Loucy (cell line): Measurements from ENCODE around the gene PKP4.
"Not testable (repeated sequence)": the region's sequence is repeated elsewhere in the genome, so short reads cannot be mapped to it uniquely, and the experiment has no call there.

Experiments
- H2AFZ ChIP-seq: fragments of 200-600 bp; sonication (generic); 2 replicates; pipeline ENCODE4 v1.6.0; 2016; ENCODE audit warnings: antibody characterized with exemption, mild to moderate bottlenecking, low read length, moderate library complexity
- H3F3A ChIP-seq: fragments of 200-600 bp; 2 replicates; pipeline ENCODE4 v1.6.0; 2016; ENCODE audit warnings: antibody characterized with exemption, low read depth, mild to moderate bottlenecking
- H3K27me3 ChIP-seq: fragments of 200-600 bp; sonication (generic); 2 replicates; pipeline ENCODE4 v1.6.1; 2014; ENCODE audit warnings: low read length, mild to moderate bottlenecking; ENCODE audit not compliant: insufficient read depth, poor library complexity, severe bottlenecking
- H3K36me3 ChIP-seq: fragments of 200-600 bp; sonication (generic); 2 replicates; pipeline ENCODE4 v1.6.1; 2016; ENCODE audit warnings: low read length; ENCODE audit not compliant: insufficient read depth
- H3K4me1 ChIP-seq: fragments of 200-600 bp; sonication (generic); 2 replicates; pipeline ENCODE4 v1.5.1; 2014; ENCODE audit warnings: low read length, mild to moderate bottlenecking; ENCODE audit not compliant: insufficient read depth, poor library complexity, severe bottlenecking
- H3K4me2 ChIP-seq: fragments of 200-600 bp; sonication (generic); 2 replicates; pipeline ENCODE4 v1.6.0; 2014; ENCODE audit warnings: antibody characterized with exemption, low read length, low read depth, mild to moderate bottlenecking; ENCODE audit not compliant: poor library complexity, severe bottlenecking
- H3K4me3 ChIP-seq: fragments of 200-600 bp; sonication (generic); 2 replicates; pipeline ENCODE4 v1.5.1; 2014; ENCODE audit warnings: low read length, mild to moderate bottlenecking, mixed read lengths; ENCODE audit not compliant: poor library complexity, severe bottlenecking
- H3K79me2 ChIP-seq: fragments of 200-600 bp; sonication (generic); 2 replicates; pipeline ENCODE4 v1.6.1; 2014; ENCODE audit warnings: low read length; ENCODE audit not compliant: insufficient read depth
- H3K9ac ChIP-seq: fragments of 200-600 bp; sonication (generic); 2 replicates; pipeline ENCODE4 v1.6.0; 2014; ENCODE audit warnings: mild to moderate bottlenecking, low read depth, low read length, moderate library complexity; ENCODE audit not compliant: poor library complexity, severe bottlenecking
- H3K9me2 ChIP-seq: fragments of 200-600 bp; sonication (generic); replicated peaks from 2 replicates; pipeline ENCODE4 v1.6.1; 2016; ENCODE audit warnings: low read depth, low read length, mixed read lengths
- H3K9me3 ChIP-seq: fragments of 200-600 bp; sonication (generic); 2 replicates; pipeline ENCODE4 v1.6.1; 2014; ENCODE audit warnings: mild to moderate bottlenecking, antibody characterized with exemption, low read length, low read depth; ENCODE audit not compliant: insufficient read depth
- H4K20me1 ChIP-seq: fragments of 200-600 bp; sonication (generic); 2 replicates; pipeline ENCODE4 v1.6.0; 2014; ENCODE audit warnings: antibody characterized with exemption, low read length, mild to moderate bottlenecking; ENCODE audit not compliant: insufficient read depth, poor library complexity, severe bottlenecking
- CTCF ChIP-seq: fragments of 200-600 bp; sonication (generic); conservative IDR thresholded peaks from 2 replicates; pipeline ENCODE4 v1.5.1; 2014; ENCODE audit warnings: mild to moderate bottlenecking, antibody characterized with exemption, low read length
- EZH2phosphoT487 ChIP-seq: fragments of 200-600 bp; IDR thresholded peaks from 2 replicates; pipeline ENCODE4 v1.6.1; 2018; ENCODE audit warnings: antibody characterized with exemption, mild to moderate bottlenecking, moderate library complexity, borderline replicate concordance

The PKP4 gene

GRCh38 chr2:158693476-158693875 lies 236.7 kb downstream of the PKP4 start:
- H3K9ac ChIP-seq = no peak overlapping the region
- no peak for TF ChIP-seq EZH2phosphoT487
- TF ChIP-seq CTCF = no peak
- no peaks in the 10 kb centered on the region for H3K27me3 ChIP-seq
- no peak overlapping the region for H2AFZ ChIP-seq
- H3K79me2 ChIP-seq = no peaks in the 10 kb centered on the region
- H4K20me1 ChIP-seq = no peaks in the 10 kb centered on the region
- H3K4me2 ChIP-seq = no peak overlapping the region
- H3K4me3 ChIP-seq = no peak overlapping the region
- no peaks in the 10 kb centered on the region for H3K9me2 ChIP-seq
- H3K9me3 ChIP-seq = no peaks in the 10 kb centered on the region
- no peaks in the 10 kb centered on the region for H3K36me3 ChIP-seq
- H3F3A ChIP-seq = no peaks in the 10 kb centered on the region
- no peaks in the 10 kb centered on the region for H3K4me1 ChIP-seq

GRCh38 chr2:158695305-158695704 lies 238.6 kb downstream of the PKP4 start:
- Histone ChIP-seq H3K9me2 (no peaks in the 10 kb centered on the region), H3K9me3 (no peaks in the 10 kb centered on the region), H3K27me3 (no peaks in the 10 kb centered on the region), H4K20me1 (no peaks in the 10 kb centered on the region), H3K4me2 (no peak overlapping the region), H2AFZ (no peak overlapping the region), H3K9ac (no peak overlapping the region), H3K36me3 (no peaks in the 10 kb centered on the region), H3K79me2 (no peaks in the 10 kb centered on the region), H3F3A (no peaks in the 10 kb centered on the region), H3K4me3 (no peak overlapping the region), H3K4me1 (no peaks in the 10 kb centered on the region)
- TF ChIP-seq CTCF = no peak
- TF ChIP-seq EZH2phosphoT487 = no peak

GRCh38 chr2:158695744-158696143 lies 239.0 kb downstream of the PKP4 start:
- not testable (repeated sequence) for H3K9ac ChIP-seq, H2AFZ ChIP-seq, H3K4me3 ChIP-seq, H4K20me1 ChIP-seq, H3K9me3 ChIP-seq, H3K79me2 ChIP-seq, H3K36me3 ChIP-seq, H3K27me3 ChIP-seq, H3K4me2 ChIP-seq, H3F3A ChIP-seq, H3K4me1 ChIP-seq, H3K9me2 ChIP-seq

GRCh38 chr2:158699323-158699722 lies 242.6 kb downstream of the PKP4 start:
- H3K9me3 ChIP-seq = no peaks in the 10 kb centered on the region
- H2AFZ ChIP-seq = no peak overlapping the region

More at GRCh38 chr2:158699323-158699722, 242.6 kb downstream of the PKP4 start:
- no peaks in the 10 kb centered on the region for H4K20me1 ChIP-seq
- H3F3A ChIP-seq = no peaks in the 10 kb centered on the region
- H3K4me3 ChIP-seq = no peak overlapping the region
- no peaks in the 10 kb centered on the region for H3K9me2 ChIP-seq
- H3K9ac ChIP-seq = no peak overlapping the region
- H3K79me2 ChIP-seq = no peaks in the 10 kb centered on the region
- no peak for TF ChIP-seq EZH2phosphoT487
- no peak for TF ChIP-seq CTCF
- H3K4me1 ChIP-seq = no peaks in the 10 kb centered on the region
- no peaks in the 10 kb centered on the region for H3K36me3 ChIP-seq
- H3K27me3 ChIP-seq = no peaks in the 10 kb centered on the region
- no peak overlapping the region for H3K4me2 ChIP-seq
